Stimulated activated CD8-positive, alpha-beta memory T cell treated with anti-CD3 and anti-CD28 coated beads, Interleukin-2, amount 100 ng/mL, for 48 hours (primary cell): ENCODE data around the gene MEN1.

ENCODE experiments used
- DNase-seq, 2 donors: peaks; one replicate each; pipeline ENCODE4 v3.0.0-alpha.2; 2020; ENCODE audit warnings: low read depth in 2 of 2

MEN1 gene

GRCh38 chr11:64762674-64763525 is 47.5 kb downstream of the MEN1 start:
- no peak for DNase-seq

DNA sequence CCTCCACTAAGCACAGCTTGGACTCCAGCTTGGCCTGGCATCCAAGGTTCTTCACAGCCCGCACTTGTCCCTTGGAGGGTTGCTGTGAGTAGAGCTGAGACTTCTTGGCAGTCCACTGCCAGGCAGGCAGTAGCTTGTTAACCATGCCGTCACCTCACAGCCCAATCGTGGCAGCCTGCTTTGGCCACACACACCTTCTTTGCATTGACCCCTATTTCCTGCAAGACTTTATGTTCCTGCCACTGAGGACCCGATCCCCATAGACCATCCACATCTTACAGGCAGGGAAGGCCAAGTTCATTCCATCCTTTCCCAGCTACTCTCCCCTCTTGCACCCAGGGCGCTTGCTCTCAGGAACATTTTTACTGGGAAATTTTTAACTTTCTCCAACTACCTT is 48.1 kb downstream of the MEN1 start:
- DNase-seq: no peak

- no peak for DNase-seq
These were observed 49.5 kb downstream of the MEN1 start for GRCh38 chr11:64760759-64761420.

DNA sequence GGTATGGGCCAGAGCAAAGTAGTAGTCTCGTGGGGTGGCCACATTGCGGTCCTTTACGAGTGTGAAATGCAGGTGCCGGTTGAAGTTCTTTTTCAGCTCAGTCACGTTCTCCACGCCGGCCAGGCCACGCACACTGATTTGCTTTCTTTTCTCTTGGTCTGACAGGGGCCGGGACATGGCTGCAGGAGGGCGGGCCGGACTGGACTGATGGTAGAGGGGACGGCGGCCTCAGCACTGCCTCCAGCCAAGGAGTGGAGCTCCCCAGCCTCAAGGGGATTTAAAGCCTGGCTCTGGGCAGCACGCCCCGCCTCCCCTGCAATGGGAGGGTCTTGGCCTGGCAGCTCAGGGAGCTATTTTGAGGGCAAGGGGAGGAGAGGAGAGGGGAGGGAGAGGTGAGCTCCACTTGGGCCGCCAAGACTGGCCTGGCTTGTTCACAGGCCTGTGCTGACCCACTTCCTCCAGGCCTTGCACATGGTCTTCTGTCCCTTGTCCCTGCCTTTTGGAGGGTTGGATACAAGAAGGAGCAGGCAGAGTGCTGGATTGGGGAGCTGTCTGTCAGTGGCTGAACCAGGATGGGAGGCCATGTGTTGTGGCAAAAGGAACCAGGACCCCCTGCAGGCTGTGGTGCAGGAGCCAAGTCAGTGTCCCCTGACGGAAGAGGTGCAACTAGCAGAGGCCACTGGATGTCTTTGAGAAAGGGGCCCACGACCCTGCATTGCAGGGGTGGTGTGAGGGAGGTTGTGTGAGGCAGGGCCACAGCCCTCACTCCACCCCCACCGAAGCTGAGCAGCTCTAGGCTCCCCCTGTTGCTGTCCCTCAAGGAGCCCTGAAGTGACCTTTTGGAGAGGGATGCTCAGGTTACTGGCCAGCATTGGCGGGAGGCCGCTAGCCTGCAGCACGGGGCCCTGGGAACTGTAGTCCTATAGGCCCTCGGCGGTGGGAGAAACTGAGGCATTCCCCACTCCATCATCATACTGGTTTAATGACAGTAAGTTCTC is 50.3 kb downstream of the MEN1 start, which contains the start of gene PYGM:
PYGM (minus strand) TSS at position 253 of the 998 bp plus-strand sequence; CDS start at position 177, 76 bp downstream.
- no peak for DNase-seq

DNA sequence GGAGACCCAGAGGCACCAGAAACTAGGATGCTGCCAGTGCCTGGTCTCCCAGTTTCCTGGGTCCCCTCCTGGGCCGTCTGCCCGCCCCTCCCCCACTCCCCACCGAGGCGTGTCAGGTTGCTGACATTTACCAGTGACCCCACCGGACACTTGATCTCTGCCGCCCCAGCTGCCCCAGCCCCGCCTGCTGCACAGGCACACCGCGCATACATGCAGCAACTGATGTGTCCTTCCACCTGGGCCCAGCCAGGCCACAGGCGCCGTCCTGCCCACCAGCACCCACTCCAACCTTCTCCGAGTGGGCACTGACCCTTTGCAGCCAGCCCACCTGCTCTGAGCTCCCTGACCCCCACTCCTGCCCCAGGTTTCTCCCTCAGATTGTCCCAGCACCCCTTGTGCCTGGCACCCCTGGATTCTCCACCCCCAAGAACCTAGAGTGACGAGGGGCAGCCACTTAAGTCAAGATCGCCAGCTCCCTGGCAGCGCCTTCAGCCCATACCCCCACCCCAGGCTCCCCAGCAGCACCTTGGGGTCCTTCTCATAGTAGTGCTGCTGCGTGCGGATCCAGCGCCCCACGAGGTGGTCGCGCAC is 51.1 kb downstream of the MEN1 start:
- no peak for DNase-seq

DNA sequence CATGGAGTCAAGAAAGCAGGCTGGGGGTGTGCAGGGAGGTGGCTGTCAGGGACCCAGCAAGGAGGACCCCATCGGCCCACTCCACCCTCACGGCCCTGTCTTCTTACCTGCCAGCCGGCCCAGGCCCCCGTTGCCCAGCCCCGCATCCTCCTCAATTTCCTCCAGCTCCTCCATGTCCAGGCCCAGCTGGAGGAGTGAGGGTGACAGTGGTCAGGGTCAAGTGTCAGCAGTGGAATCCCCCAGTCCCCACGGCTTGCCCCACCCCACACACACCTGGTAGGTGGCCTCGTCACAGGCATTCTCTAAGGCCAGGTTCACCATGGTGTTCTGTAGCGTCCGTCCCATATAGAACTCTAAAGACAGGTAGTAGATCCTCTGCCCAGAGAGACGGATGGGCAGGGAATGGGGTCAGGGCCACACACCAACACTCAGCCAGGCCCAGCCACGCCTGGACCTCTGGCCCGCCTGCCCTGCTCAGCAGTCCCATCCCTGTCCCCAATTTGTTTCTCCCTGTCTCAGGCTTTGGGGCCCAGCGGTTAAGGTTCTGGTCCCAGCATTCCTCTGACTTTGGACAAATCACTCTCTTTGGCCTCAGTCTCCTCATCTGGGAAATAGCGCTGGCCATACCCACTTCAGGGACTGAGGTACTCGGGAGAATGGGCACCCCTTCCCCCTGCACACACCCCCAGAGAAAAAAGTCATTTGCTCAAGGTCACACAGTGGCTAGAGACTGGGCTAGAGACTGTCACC is 51.8 kb downstream of the MEN1 start:
- no peak for DNase-seq

- no peak for DNase-seq
These were observed 52.6 kb downstream of the MEN1 start for GRCh38 chr11:64757549-64758329.

- no peak for DNase-seq
These were observed 54.5 kb downstream of the MEN1 start for GRCh38 chr11:64755681-64756361.

DNA sequence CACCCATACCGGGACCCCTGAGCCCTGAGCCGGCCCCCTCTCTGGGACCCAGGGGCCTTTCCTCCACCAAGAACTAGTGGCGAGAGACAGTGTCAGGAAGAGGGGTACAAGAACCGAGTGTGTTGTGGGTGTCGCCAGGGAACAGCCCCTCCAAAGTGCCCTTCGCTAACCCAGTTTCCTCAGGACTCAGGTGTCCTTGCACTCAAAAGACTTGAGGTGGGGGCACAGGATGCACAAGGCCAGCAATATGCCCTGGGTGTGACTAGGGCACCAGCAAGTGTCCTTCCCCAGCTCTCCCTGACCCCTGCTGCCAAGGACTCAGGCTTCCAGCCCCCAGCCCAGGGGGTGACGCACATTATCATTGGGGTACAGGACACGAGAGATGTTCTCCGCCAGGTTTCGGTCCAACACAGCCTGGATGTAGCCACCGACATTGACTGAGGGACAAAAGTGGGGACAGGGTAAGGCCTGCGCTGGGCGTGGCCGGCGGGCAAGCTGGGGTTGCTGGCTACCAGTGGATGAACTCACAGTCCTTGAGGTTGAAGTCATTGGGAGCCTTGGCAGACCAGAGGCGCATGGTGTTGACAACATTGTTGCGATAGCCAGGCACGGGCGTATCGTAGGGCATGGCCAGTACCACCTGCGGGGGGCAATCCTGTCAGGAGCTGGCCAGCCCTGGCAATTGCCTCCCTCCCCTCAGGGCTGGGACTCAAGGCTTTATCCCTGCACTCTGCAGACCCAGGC is 55.3 kb downstream of the MEN1 start:
- no peak for DNase-seq

- no peak for DNase-seq
These were observed 56.0 kb downstream of the MEN1 start for GRCh38 chr11:64754124-64754918.
